Right lobe of liver (tissue), 4 donors: ENCODE results near the gene GPR31.

Experiments used
- CTCF ChIP-seq, 4 donors: fragments of 200-600 bp in 3 of 4; fragments of 450-650 bp in 1 of 4; IDR thresholded peaks; one replicate each; pipeline versions ENCODE4 v1.5.1 to v1.8.0; 2016 to 2022; ENCODE audit warnings: antibody characterized with exemption in 4 of 4, mild to moderate bottlenecking in 2 of 4
- POLR2A ChIP-seq: fragments of 450-650 bp; IDR thresholded peaks from one replicate; pipeline ENCODE4 v1.6.1; 2017; ENCODE audit warnings: antibody characterized with exemption, mild to moderate bottlenecking
- donor health status: DM: no; HTN: no; CAD: no.
- donor health status: DM: no; HTN: no; CAD: no.
- donor health status: DM: no; HTN: yes; CAD: no.

GRCh38 chr6:167136376-167136775, 21.4 kb downstream of the GPR31 start:
- no peak for TF ChIP-seq CTCF (IDR thresholded peaks at IDR 0.05)
- TF ChIP-seq POLR2A: no peak
